Right kidney (tissue), 1 donor: ENCODE results near the gene TMTC3.
"Not testable (repeated sequence)": the region's sequence is repeated elsewhere in the genome, so short reads cannot be mapped to it uniquely, and the experiment has no call there.

Experiments used
- DNase-seq: peaks from one replicate; pipeline ENCODE4 v3.0.0-alpha.2; 2016

Gene TMTC3

GRCh38 chr12:88156075-88156654, 14.1 kb downstream of the TMTC3 start:
- no peak for DNase-seq

GRCh38 chr12:88163371-88163770, 21.3 kb downstream of the TMTC3 start:
- no peak for DNase-seq

- no peak for DNase-seq
Observed at GRCh38 chr12:88166179-88166578, 24.1 kb downstream of the TMTC3 start.

GRCh38 chr12:88167384-88167783, 25.3 kb downstream of the TMTC3 start:
- DNase-seq: no peak

GRCh38 chr12:88172844-88173407, 30.8 kb downstream of the TMTC3 start:
- no peak for DNase-seq

- no peak for DNase-seq
Observed at GRCh38 chr12:88175544-88175943, 33.4 kb downstream of the TMTC3 start.

- no peak for DNase-seq
Observed at GRCh38 chr12:88179436-88180014, 37.4 kb downstream of the TMTC3 start.

- DNase-seq: no peak
Observed at GRCh38 chr12:88181881-88182280, 39.8 kb downstream of the TMTC3 start.

GRCh38 chr12:88182416-88182815, 40.3 kb downstream of the TMTC3 start:
- DNase-seq: no peak

- no peak for DNase-seq
Observed at GRCh38 chr12:88184196-88184595, 42.1 kb downstream of the TMTC3 start.

GRCh38 chr12:88185279-88185678, 43.2 kb downstream of the TMTC3 start:
- no peak for DNase-seq

- no peak for DNase-seq
Observed at GRCh38 chr12:88185988-88186387, 43.9 kb downstream of the TMTC3 start.

GRCh38 chr12:88187571-88187970, 45.5 kb downstream of the TMTC3 start:
- DNase-seq: no peak

- DNase-seq: no peak
Observed at GRCh38 chr12:88188180-88188579, 46.1 kb downstream of the TMTC3 start.

GRCh38 chr12:88192426-88192825, 50.3 kb downstream of the TMTC3 start:
- no peak for DNase-seq

GRCh38 chr12:88194868-88195267, 52.8 kb downstream of the TMTC3 start:
- no peak for DNase-seq

GRCh38 chr12:88200029-88200428, 57.9 kb downstream of the TMTC3 start:
- no peak for DNase-seq

- no peak for DNase-seq
Observed at GRCh38 chr12:88202500-88202899, 60.4 kb downstream of the TMTC3 start.

GRCh38 chr12:88206601-88207000, 64.5 kb downstream of the TMTC3 start:
- no peak for DNase-seq

GRCh38 chr12:88207921-88208620, 66.0 kb downstream of the TMTC3 start:
- DNase-seq: no peak

GRCh38 chr12:88208661-88209060, 66.6 kb downstream of the TMTC3 start:
- DNase-seq: no peak

GRCh38 chr12:88210311-88210710, 68.2 kb downstream of the TMTC3 start:
- not testable (repeated sequence) for DNase-seq

- DNase-seq: no peak
Observed at GRCh38 chr12:88218293-88218692, 76.2 kb downstream of the TMTC3 start.

GRCh38 chr12:88219861-88220260, 77.8 kb downstream of the TMTC3 start:
- no peak for DNase-seq
